Measurements from ENCODE around the gene DCX.
"Not testable (repeated sequence)": the region's sequence is repeated elsewhere in the genome, so short reads cannot be mapped to it uniquely, and the experiment has no call there.

DCX gene

GRCh38 chrX:111352424-111352823 is 59.6 kb downstream of the DCX start:
- WGBS, 2 experiments = 83 to 93% methylated on average over 1 of the region's 1 CpG

GRCh38 chrX:111349934-111350333 is 62.1 kb downstream of the DCX start:
- no peaks in the 10 kb centered on the region for H3K9me3 ChIP-seq (ENCODE audit: control insufficient read depth, low read length)
- H3K4me1 ChIP-seq (ENCODE audit: control insufficient read depth, insufficient read depth, low read length) = no peaks in the 10 kb centered on the region
- H3K27me3 ChIP-seq (ENCODE audit: control insufficient read depth, insufficient read depth, low read length, poor library complexity, severe bottlenecking) = no peaks in the 10 kb centered on the region
- H3K27ac ChIP-seq (ENCODE audit: insufficient read depth, low read depth, low read length, poor library complexity, severe bottlenecking) = no peak overlapping the region
- H3K4me3 ChIP-seq (ENCODE audit: insufficient read depth, low read depth, low read length) = no peak overlapping the region
- H3K36me3 ChIP-seq (ENCODE audit: control insufficient read depth, insufficient read depth, low read length) = no peaks in the 10 kb centered on the region

More at GRCh38 chrX:111352424-111352823, 59.6 kb downstream of the DCX start:
- H3K27me3 ChIP-seq (ENCODE audit: control insufficient read depth, insufficient read depth, low read length, poor library complexity, severe bottlenecking) = no peaks in the 10 kb centered on the region
- H3K4me1 ChIP-seq (ENCODE audit: control insufficient read depth, insufficient read depth, low read length) = no peaks in the 10 kb centered on the region
- no peaks in the 10 kb centered on the region for H3K9me3 ChIP-seq (ENCODE audit: control insufficient read depth, low read length)
- no peak overlapping the region for H3K4me3 ChIP-seq (ENCODE audit: insufficient read depth, low read depth, low read length)
- no peak overlapping the region for H3K27ac ChIP-seq (ENCODE audit: insufficient read depth, low read depth, low read length, poor library complexity, severe bottlenecking)
- no peaks in the 10 kb centered on the region for H3K36me3 ChIP-seq (ENCODE audit: control insufficient read depth, insufficient read depth, low read length)

- H3K4me1 ChIP-seq (ENCODE audit: control insufficient read depth, insufficient read depth, low read length) = no peaks in the 10 kb centered on the region
- H3K27me3 ChIP-seq (ENCODE audit: control insufficient read depth, insufficient read depth, low read length, poor library complexity, severe bottlenecking) = no peaks in the 10 kb centered on the region
- H3K27ac ChIP-seq (ENCODE audit: insufficient read depth, low read depth, low read length, poor library complexity, severe bottlenecking) = no peak overlapping the region
- no peaks in the 10 kb centered on the region for H3K36me3 ChIP-seq (ENCODE audit: control insufficient read depth, insufficient read depth, low read length)
- no peak overlapping the region for H3K4me3 ChIP-seq (ENCODE audit: insufficient read depth, low read depth, low read length)
- H3K9me3 ChIP-seq (ENCODE audit: control insufficient read depth, low read length) = no peaks in the 10 kb centered on the region
- WGBS, 2 experiments = 82 to 89% methylated on average over 3 of the region's 3 CpGs
These were observed 62.9 kb downstream of the DCX start for GRCh38 chrX:111349101-111349500.

- Histone ChIP-seq H3K9me3 (ENCODE audit: control insufficient read depth, low read length) (no peaks in the 10 kb centered on the region), H3K27ac (ENCODE audit: insufficient read depth, low read depth, low read length, poor library complexity, severe bottlenecking) (no peak overlapping the region), H3K36me3 (ENCODE audit: control insufficient read depth, insufficient read depth, low read length) (no peaks in the 10 kb centered on the region), H3K4me1 (ENCODE audit: control insufficient read depth, insufficient read depth, low read length) (no peaks in the 10 kb centered on the region), H3K4me3 (ENCODE audit: insufficient read depth, low read depth, low read length) (no peak overlapping the region), H3K27me3 (ENCODE audit: control insufficient read depth, insufficient read depth, low read length, poor library complexity, severe bottlenecking) (no peaks in the 10 kb centered on the region)
- WGBS, 2 experiments = 85 to 90% methylated on average over 2 of the region's 2 CpGs
These were observed 63.6 kb downstream of the DCX start for GRCh38 chrX:111348429-111348828.

- not testable (repeated sequence) for H3K36me3 ChIP-seq (ENCODE audit: control insufficient read depth, insufficient read depth, low read length); H3K9me3 ChIP-seq (ENCODE audit: control insufficient read depth, low read length); H3K4me1 ChIP-seq (ENCODE audit: control insufficient read depth, insufficient read depth, low read length); H3K27ac ChIP-seq (ENCODE audit: insufficient read depth, low read depth, low read length, poor library complexity, severe bottlenecking); H3K27me3 ChIP-seq (ENCODE audit: control insufficient read depth, insufficient read depth, low read length, poor library complexity, severe bottlenecking); H3K4me3 ChIP-seq (ENCODE audit: insufficient read depth, low read depth, low read length)
These were observed 65.8 kb downstream of the DCX start for GRCh38 chrX:111346150-111346549.

- WGBS, 2 experiments = 81 to 95% methylated on average over 2 of the region's 2 CpGs
- Histone ChIP-seq H3K36me3 (ENCODE audit: control insufficient read depth, insufficient read depth, low read length) (no peaks in the 10 kb centered on the region), H3K4me3 (ENCODE audit: insufficient read depth, low read depth, low read length) (no peak overlapping the region)
These were observed 71.9 kb downstream of the DCX start for GRCh38 chrX:111340054-111340453.

GRCh38 chrX:111339212-111339611 is 72.8 kb downstream of the DCX start:
- no peaks in the 10 kb centered on the region for H3K36me3 ChIP-seq (ENCODE audit: control insufficient read depth, insufficient read depth, low read length)
- H3K27me3 ChIP-seq (ENCODE audit: control insufficient read depth, insufficient read depth, low read length, poor library complexity, severe bottlenecking) = no peaks in the 10 kb centered on the region
- H3K4me3 ChIP-seq (ENCODE audit: insufficient read depth, low read depth, low read length) = no peak overlapping the region
- no peaks in the 10 kb centered on the region for H3K9me3 ChIP-seq (ENCODE audit: control insufficient read depth, low read length)
- H3K27ac ChIP-seq (ENCODE audit: insufficient read depth, low read depth, low read length, poor library complexity, severe bottlenecking) = no peak overlapping the region
- H3K4me1 ChIP-seq (ENCODE audit: control insufficient read depth, insufficient read depth, low read length) = no peaks in the 10 kb centered on the region

More at GRCh38 chrX:111340054-111340453, 71.9 kb downstream of the DCX start:
- H3K27ac ChIP-seq (ENCODE audit: insufficient read depth, low read depth, low read length, poor library complexity, severe bottlenecking) = no peak overlapping the region
- H3K9me3 ChIP-seq (ENCODE audit: control insufficient read depth, low read length) = no peaks in the 10 kb centered on the region
- no peaks in the 10 kb centered on the region for H3K27me3 ChIP-seq (ENCODE audit: control insufficient read depth, insufficient read depth, low read length, poor library complexity, severe bottlenecking)
- H3K4me1 ChIP-seq (ENCODE audit: control insufficient read depth, insufficient read depth, low read length) = no peaks in the 10 kb centered on the region

GRCh38 chrX:111338095-111338698 is 73.8 kb downstream of the DCX start:
- H3K27me3 ChIP-seq (ENCODE audit: control insufficient read depth, insufficient read depth, low read length, poor library complexity, severe bottlenecking) = no peaks in the 10 kb centered on the region
- no peaks in the 10 kb centered on the region for H3K4me1 ChIP-seq (ENCODE audit: control insufficient read depth, insufficient read depth, low read length)
- no peak overlapping the region for H3K4me3 ChIP-seq (ENCODE audit: insufficient read depth, low read depth, low read length)
- no peaks in the 10 kb centered on the region for H3K9me3 ChIP-seq (ENCODE audit: control insufficient read depth, low read length)
- H3K27ac ChIP-seq (ENCODE audit: insufficient read depth, low read depth, low read length, poor library complexity, severe bottlenecking) = no peak overlapping the region
- H3K36me3 ChIP-seq (ENCODE audit: control insufficient read depth, insufficient read depth, low read length) = no peaks in the 10 kb centered on the region
- 94% methylated on average over 2 to 4 of the region's 4 CpGs for WGBS, 2 experiments

- no peak overlapping the region for H3K27ac ChIP-seq (ENCODE audit: insufficient read depth, low read depth, low read length, poor library complexity, severe bottlenecking)
- no peaks in the 10 kb centered on the region for H3K9me3 ChIP-seq (ENCODE audit: control insufficient read depth, low read length)
- H3K4me1 ChIP-seq (ENCODE audit: control insufficient read depth, insufficient read depth, low read length) = no peaks in the 10 kb centered on the region
- WGBS, 2 experiments = 87 to 92% methylated on average over 2 of the region's 2 CpGs
- no peaks in the 10 kb centered on the region for H3K36me3 ChIP-seq (ENCODE audit: control insufficient read depth, insufficient read depth, low read length)
- H3K4me3 ChIP-seq (ENCODE audit: insufficient read depth, low read depth, low read length) = no peak overlapping the region
- H3K27me3 ChIP-seq (ENCODE audit: control insufficient read depth, insufficient read depth, low read length, poor library complexity, severe bottlenecking) = no peaks in the 10 kb centered on the region
These were observed 74.8 kb downstream of the DCX start for GRCh38 chrX:111337067-111337637.

- H3K4me3 ChIP-seq (ENCODE audit: insufficient read depth, low read depth, low read length) = no peak overlapping the region
- no peaks in the 10 kb centered on the region for H3K27me3 ChIP-seq (ENCODE audit: control insufficient read depth, insufficient read depth, low read length, poor library complexity, severe bottlenecking)
- 80 to 83% methylated on average over 1 of the region's 1 CpG for WGBS, 2 experiments
- H3K9me3 ChIP-seq (ENCODE audit: control insufficient read depth, low read length) = no peaks in the 10 kb centered on the region
- H3K36me3 ChIP-seq (ENCODE audit: control insufficient read depth, insufficient read depth, low read length) = no peaks in the 10 kb centered on the region
- no peaks in the 10 kb centered on the region for H3K4me1 ChIP-seq (ENCODE audit: control insufficient read depth, insufficient read depth, low read length)
- no peak overlapping the region for H3K27ac ChIP-seq (ENCODE audit: insufficient read depth, low read depth, low read length, poor library complexity, severe bottlenecking)
These were observed 75.9 kb downstream of the DCX start for GRCh38 chrX:111336141-111336540.

GRCh38 chrX:111329370-111329769 is 82.6 kb downstream of the DCX start:
- no peaks in the 10 kb centered on the region for H3K4me1 ChIP-seq (ENCODE audit: control insufficient read depth, insufficient read depth, low read length)
- H3K9me3 ChIP-seq (ENCODE audit: control insufficient read depth, low read length) = no peaks in the 10 kb centered on the region
- H3K27me3 ChIP-seq (ENCODE audit: control insufficient read depth, insufficient read depth, low read length, poor library complexity, severe bottlenecking) = no peaks in the 10 kb centered on the region
- no peak overlapping the region for H3K4me3 ChIP-seq (ENCODE audit: insufficient read depth, low read depth, low read length)
- H3K36me3 ChIP-seq (ENCODE audit: control insufficient read depth, insufficient read depth, low read length) = no peaks in the 10 kb centered on the region
- H3K27ac ChIP-seq (ENCODE audit: insufficient read depth, low read depth, low read length, poor library complexity, severe bottlenecking) = no peak overlapping the region

Data from ectodermal cell (in vitro differentiated cells).